ENCODE results near the gene BRINP1. TPM values are rescaled to one million over a fixed set of nuclear protein-coding genes. Genes with fewer than 3 reads are reported as not detected.
A peak's percentile ranks its signal among the peaks of the same experiment; 100 is the strongest.

Gene BRINP1, protein sequence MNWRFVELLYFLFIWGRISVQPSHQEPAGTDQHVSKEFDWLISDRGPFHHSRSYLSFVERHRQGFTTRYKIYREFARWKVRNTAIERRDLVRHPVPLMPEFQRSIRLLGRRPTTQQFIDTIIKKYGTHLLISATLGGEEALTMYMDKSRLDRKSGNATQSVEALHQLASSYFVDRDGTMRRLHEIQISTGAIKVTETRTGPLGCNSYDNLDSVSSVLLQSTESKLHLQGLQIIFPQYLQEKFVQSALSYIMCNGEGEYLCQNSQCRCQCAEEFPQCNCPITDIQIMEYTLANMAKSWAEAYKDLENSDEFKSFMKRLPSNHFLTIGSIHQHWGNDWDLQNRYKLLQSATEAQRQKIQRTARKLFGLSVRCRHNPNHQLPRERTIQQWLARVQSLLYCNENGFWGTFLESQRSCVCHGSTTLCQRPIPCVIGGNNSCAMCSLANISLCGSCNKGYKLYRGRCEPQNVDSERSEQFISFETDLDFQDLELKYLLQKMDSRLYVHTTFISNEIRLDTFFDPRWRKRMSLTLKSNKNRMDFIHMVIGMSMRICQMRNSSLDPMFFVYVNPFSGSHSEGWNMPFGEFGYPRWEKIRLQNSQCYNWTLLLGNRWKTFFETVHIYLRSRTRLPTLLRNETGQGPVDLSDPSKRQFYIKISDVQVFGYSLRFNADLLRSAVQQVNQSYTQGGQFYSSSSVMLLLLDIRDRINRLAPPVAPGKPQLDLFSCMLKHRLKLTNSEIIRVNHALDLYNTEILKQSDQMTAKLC
- 0.26 and 0.33 TPM in 2 replicates for total RNA-seq
- 0.02 and 0.06 TPM in 2 replicates for polyA plus RNA-seq
- 0.03 and 0.06 TPM in 2 replicates for polyA plus RNA-seq (2012)
- polyA minus RNA-seq (ENCODE audit: low replicate concordance), result 0.37 and 1.0 TPM in 2 replicates

GRCh38 chr9:119368681-119369581, at the start of gene BRINP1:
BRINP1 (minus strand) TSS chr9:119369435; CDS start chr9:119313355, 56,080 bp downstream.
- Histone ChIP-seq H2AFZ (ENCODE audit: low read length) (no peak within 1 kb of the TSS), H4K20me1 (ENCODE audit: control insufficient read depth, extremely low read depth, insufficient read depth, low read length) (no peaks in the 10 kb centered on the region), H3K9ac (ENCODE audit: insufficient read depth, low read length) (no peak within 1 kb of the TSS), H3K36me3 (ENCODE audit: control insufficient read depth, insufficient read depth, low read length) (no peaks in the 10 kb centered on the region), H3K4me1 (ENCODE audit: control insufficient read depth, extremely low read depth, insufficient read depth, low read length) (no peaks in the 10 kb centered on the region), H3K9me3 (ENCODE audit: control insufficient read depth, insufficient read depth, low read depth, low read length) (no peaks in the 10 kb centered on the region), H3K4me2 (ENCODE audit: extremely low read depth, insufficient read depth, low read length) (no peak within 1 kb of the TSS), H3K27ac (ENCODE audit: insufficient read depth, low read length) (no peak within 1 kb of the TSS), H3K79me2 (ENCODE audit: control insufficient read depth, insufficient read depth, low read length) (no peaks in the 10 kb centered on the region), H3K27me3 (ENCODE audit: control insufficient read depth, insufficient read depth, low read length) (no peaks in the 10 kb centered on the region), H3K4me3 (replicated peaks in 1 of 4; ENCODE audit: control extremely low read depth in 1 of 4, insufficient read depth in 1 of 4, low read depth in 3 of 4, low read length in 4 of 4) (peak within 1 kb of the TSS in 1 of 4 experiments; percentile 40)
- peak; percentile 23 for TF ChIP-seq EZH2 (IDR thresholded peaks at IDR 0.05; ENCODE audit: low read length, missing control alignments)
- TF ChIP-seq, protein P1, sequence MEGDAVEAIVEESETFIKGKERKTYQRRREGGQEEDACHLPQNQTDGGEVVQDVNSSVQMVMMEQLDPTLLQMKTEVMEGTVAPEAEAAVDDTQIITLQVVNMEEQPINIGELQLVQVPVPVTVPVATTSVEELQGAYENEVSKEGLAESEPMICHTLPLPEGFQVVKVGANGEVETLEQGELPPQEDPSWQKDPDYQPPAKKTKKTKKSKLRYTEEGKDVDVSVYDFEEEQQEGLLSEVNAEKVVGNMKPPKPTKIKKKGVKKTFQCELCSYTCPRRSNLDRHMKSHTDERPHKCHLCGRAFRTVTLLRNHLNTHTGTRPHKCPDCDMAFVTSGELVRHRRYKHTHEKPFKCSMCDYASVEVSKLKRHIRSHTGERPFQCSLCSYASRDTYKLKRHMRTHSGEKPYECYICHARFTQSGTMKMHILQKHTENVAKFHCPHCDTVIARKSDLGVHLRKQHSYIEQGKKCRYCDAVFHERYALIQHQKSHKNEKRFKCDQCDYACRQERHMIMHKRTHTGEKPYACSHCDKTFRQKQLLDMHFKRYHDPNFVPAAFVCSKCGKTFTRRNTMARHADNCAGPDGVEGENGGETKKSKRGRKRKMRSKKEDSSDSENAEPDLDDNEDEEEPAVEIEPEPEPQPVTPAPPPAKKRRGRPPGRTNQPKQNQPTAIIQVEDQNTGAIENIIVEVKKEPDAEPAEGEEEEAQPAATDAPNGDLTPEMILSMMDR (conservative IDR thresholded peaks at IDR 0.05 in 1 of 2, IDR thresholded peaks at IDR 0.05 in 1 of 2; ENCODE audit: low read depth in 1 of 2, low read length in 2 of 2), result no peak
- peak in 1 of 2 donors; percentile 74 for DNase-seq (ENCODE audit: low read depth in 2 of 2)

GRCh38 chr9:119418721-119419120, 49.5 kb upstream of the BRINP1 start:
- Histone ChIP-seq H3K4me1 (ENCODE audit: control insufficient read depth, extremely low read depth, insufficient read depth, low read length) (no peaks in the 10 kb centered on the region), H4K20me1 (ENCODE audit: control insufficient read depth, extremely low read depth, insufficient read depth, low read length) (no peaks in the 10 kb centered on the region), H2AFZ (ENCODE audit: low read length) (no peak overlapping the region), H3K4me3 (replicated peaks in 1 of 4; ENCODE audit: control extremely low read depth in 1 of 4, insufficient read depth in 1 of 4, low read depth in 3 of 4, low read length in 4 of 4) (no peak overlapping the region), H3K9me3 (ENCODE audit: control insufficient read depth, insufficient read depth, low read depth, low read length) (no peaks in the 10 kb centered on the region), H3K79me2 (ENCODE audit: control insufficient read depth, insufficient read depth, low read length) (no peaks in the 10 kb centered on the region), H3K27ac (ENCODE audit: insufficient read depth, low read length) (no peak overlapping the region), H3K9ac (ENCODE audit: insufficient read depth, low read length) (no peak overlapping the region), H3K4me2 (ENCODE audit: extremely low read depth, insufficient read depth, low read length) (no peak overlapping the region), H3K27me3 (ENCODE audit: control insufficient read depth, insufficient read depth, low read length) (no peaks in the 10 kb centered on the region), H3K36me3 (ENCODE audit: control insufficient read depth, insufficient read depth, low read length) (no peaks in the 10 kb centered on the region)
- no peak for DNase-seq (ENCODE audit: low read depth in 2 of 2)
- TF ChIP-seq EZH2 (IDR thresholded peaks at IDR 0.05; ENCODE audit: low read length, missing control alignments), result no peak

- H4K20me1 ChIP-seq (ENCODE audit: control insufficient read depth, extremely low read depth, insufficient read depth, low read length), result no peaks in the 10 kb centered on the region
- H3K27me3 ChIP-seq (ENCODE audit: control insufficient read depth, insufficient read depth, low read length), result no peaks in the 10 kb centered on the region
- DNase-seq (ENCODE audit: low read depth in 2 of 2), result no peak
- no peak for TF ChIP-seq EZH2 (IDR thresholded peaks at IDR 0.05; ENCODE audit: low read length, missing control alignments)
- TF ChIP-seq, protein P1 (conservative IDR thresholded peaks at IDR 0.05 in 1 of 2, IDR thresholded peaks at IDR 0.05 in 1 of 2; ENCODE audit: low read depth in 1 of 2, low read length in 2 of 2), result no peak
- no peaks in the 10 kb centered on the region for H3K36me3 ChIP-seq (ENCODE audit: control insufficient read depth, insufficient read depth, low read length)
- no peak overlapping the region for H3K9ac ChIP-seq (ENCODE audit: insufficient read depth, low read length)
- no peak overlapping the region for H2AFZ ChIP-seq (ENCODE audit: low read length)
- H3K27ac ChIP-seq (ENCODE audit: insufficient read depth, low read length), result no peak overlapping the region
- H3K4me3 ChIP-seq (replicated peaks in 1 of 4; ENCODE audit: control extremely low read depth in 1 of 4, insufficient read depth in 1 of 4, low read depth in 3 of 4, low read length in 4 of 4), result no peak overlapping the region
- H3K9me3 ChIP-seq (ENCODE audit: control insufficient read depth, insufficient read depth, low read depth, low read length), result no peaks in the 10 kb centered on the region
- no peaks in the 10 kb centered on the region for H3K4me1 ChIP-seq (ENCODE audit: control insufficient read depth, extremely low read depth, insufficient read depth, low read length)
- no peaks in the 10 kb centered on the region for H3K79me2 ChIP-seq (ENCODE audit: control insufficient read depth, insufficient read depth, low read length)
- H3K4me2 ChIP-seq (ENCODE audit: extremely low read depth, insufficient read depth, low read length), result no peak overlapping the region
Observed at GRCh38 chr9:119416793-119417192, 47.6 kb upstream of the BRINP1 start.

All from fibroblast of lung (primary cell).